ENCODE measurements around the gene NAA20.

DNA sequence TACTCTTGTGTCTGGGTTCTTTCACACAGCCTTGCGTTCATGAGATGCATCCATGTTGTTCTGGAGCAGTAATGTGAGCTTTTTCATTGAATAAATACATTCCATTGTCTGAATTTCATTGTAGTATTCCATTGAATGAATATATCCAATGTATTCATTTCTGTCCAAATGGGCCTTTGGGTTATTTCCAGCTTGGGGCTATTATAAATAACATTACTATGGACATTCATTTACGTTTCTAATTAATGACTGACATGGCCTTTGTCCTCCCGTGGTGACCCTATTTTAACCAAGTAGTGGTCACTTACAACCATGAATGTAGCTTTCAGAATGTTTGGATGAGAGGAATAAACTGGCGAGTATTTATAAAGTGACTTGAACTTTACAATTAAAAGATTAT, 30.1 kb upstream of the NAA20 start:
- TF ChIP-seq, protein P1, sequence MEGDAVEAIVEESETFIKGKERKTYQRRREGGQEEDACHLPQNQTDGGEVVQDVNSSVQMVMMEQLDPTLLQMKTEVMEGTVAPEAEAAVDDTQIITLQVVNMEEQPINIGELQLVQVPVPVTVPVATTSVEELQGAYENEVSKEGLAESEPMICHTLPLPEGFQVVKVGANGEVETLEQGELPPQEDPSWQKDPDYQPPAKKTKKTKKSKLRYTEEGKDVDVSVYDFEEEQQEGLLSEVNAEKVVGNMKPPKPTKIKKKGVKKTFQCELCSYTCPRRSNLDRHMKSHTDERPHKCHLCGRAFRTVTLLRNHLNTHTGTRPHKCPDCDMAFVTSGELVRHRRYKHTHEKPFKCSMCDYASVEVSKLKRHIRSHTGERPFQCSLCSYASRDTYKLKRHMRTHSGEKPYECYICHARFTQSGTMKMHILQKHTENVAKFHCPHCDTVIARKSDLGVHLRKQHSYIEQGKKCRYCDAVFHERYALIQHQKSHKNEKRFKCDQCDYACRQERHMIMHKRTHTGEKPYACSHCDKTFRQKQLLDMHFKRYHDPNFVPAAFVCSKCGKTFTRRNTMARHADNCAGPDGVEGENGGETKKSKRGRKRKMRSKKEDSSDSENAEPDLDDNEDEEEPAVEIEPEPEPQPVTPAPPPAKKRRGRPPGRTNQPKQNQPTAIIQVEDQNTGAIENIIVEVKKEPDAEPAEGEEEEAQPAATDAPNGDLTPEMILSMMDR (IDR thresholded peaks at IDR 0.05): no peak
- no peak for TF ChIP-seq EP300 (IDR thresholded peaks at IDR 0.05)

Measured in upper lobe of left lung (tissue), 4 donors.